Liver (tissue), 3 donors: ENCODE measurements around the gene STK4.

Experiments used
- CTCF ChIP-seq: fragments of 150-350 bp; IDR thresholded peaks from 2 replicates; pipeline ENCODE4 v1.5.1; 2017; ENCODE audit warnings: improper control_type of control experiment, low read depth, low read length; ENCODE audit not compliant: missing input control
- FOXA2 ChIP-seq: IDR thresholded peaks from 2 replicates; pipeline ENCODE4 v1.6.1; 2016; ENCODE audit warnings: antibody characterized with exemption
- RAD21 ChIP-seq, 2 donors: IDR thresholded peaks; 2 replicates each; pipeline ENCODE4 v1.6.1; 2016; ENCODE audit warnings: antibody characterized with exemption in 2 of 2, mild to moderate bottlenecking in 2 of 2
- REST ChIP-seq: IDR thresholded peaks from 2 replicates; pipeline ENCODE4 v1.6.1; 2016; ENCODE audit warnings: antibody characterized with exemption, mild to moderate bottlenecking
- donor health status: healthy.
- donor health status: healthy.

GRCh38 chr20:45111799-45112471, 145.6 kb downstream of the STK4 start:
- TF ChIP-seq CTCF (peak; percentile 46), FOXA2 (no peak), REST (no peak), RAD21 (IDR thresholded peaks at IDR 0.05) (peak; percentile 43 to 61)
